NCI-H2107 treated with DMSO at 0.1 percent for 48 hours (cell line): ENCODE data around the gene HOXD13.

Source experiments
- DNase-seq: peaks from one replicate; lab custom pipeline; 2025; ENCODE audit not compliant: unreplicated experiment; lab: John Stamatoyannopoulos, UW

The HOXD13 gene

DNA sequence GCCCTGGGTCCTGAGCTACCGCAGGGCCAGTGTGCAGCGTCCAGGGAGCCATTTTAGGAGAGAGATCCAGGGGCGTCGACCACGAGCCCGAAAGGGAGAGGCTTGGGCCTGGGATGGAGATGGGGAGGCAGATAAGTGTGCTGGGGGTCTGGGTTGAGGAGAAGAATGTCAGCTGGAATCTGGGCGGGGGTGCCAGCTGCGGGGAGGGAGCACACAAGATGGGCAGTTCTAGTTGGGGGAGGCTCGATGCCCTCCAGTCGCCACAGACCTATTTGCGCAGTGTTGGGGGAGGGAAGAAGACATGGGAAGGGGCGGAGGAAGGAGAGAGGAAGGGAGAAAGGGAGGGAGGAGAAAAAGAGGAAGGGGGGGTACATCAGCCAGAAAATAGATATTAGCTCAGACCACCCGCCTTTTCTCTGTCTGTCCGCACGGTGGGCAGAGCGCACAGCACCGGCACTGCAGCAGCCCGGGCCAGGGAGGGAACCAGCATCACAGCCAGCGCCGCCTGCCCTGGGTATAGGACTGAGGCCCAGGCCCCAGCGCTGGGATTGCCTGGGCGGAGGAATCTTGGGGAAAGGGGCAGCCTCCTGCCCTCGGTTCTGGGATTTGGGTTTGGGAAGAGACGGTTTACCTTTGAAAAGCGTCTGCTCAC lies 12.7 kb downstream of the HOXD13 start:
- no peak for DNase-seq

DNA sequence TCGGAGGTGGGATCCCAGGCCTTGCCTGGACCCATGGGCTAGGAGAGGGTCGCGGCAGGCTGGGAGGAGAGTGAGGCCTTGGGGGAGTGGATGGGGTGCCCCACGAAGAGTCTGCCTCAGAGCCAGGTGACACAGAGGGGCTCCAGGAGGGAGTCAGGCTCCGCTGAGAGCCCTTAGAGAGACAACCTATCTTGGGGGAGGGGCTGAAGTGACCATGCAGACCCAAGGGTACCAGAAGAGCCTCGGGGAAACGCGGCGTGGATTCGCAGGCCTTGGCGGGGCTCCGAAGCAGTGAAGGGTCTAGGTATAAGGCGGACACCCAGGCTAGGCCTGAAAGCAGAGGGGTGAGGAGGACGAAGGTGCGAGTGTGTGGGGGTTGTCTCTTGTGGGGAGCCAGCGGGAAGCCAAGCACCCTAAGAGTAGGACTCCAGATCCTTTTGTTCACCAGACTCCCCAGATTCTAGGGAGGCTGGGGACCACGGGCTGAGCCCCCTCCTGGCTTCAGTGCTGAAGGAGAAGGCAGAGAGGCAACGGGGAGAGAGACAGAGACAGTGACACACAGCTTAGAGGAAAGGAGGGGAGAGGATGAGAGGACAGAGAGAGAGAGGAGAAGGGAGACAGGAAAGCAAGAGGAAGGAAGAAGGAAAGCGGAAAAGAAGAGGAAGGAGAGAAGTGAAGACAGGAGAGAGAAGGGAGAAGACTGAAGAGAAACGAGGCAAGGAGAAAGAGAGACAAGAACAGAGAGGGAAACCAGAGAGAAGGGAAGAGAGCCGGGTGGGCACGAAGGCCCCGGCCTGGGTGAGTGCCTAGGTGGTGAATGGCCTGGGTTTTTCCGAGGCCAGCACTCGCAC lies 13.4 kb downstream of the HOXD13 start:
- DNase-seq, result no peak

DNA sequence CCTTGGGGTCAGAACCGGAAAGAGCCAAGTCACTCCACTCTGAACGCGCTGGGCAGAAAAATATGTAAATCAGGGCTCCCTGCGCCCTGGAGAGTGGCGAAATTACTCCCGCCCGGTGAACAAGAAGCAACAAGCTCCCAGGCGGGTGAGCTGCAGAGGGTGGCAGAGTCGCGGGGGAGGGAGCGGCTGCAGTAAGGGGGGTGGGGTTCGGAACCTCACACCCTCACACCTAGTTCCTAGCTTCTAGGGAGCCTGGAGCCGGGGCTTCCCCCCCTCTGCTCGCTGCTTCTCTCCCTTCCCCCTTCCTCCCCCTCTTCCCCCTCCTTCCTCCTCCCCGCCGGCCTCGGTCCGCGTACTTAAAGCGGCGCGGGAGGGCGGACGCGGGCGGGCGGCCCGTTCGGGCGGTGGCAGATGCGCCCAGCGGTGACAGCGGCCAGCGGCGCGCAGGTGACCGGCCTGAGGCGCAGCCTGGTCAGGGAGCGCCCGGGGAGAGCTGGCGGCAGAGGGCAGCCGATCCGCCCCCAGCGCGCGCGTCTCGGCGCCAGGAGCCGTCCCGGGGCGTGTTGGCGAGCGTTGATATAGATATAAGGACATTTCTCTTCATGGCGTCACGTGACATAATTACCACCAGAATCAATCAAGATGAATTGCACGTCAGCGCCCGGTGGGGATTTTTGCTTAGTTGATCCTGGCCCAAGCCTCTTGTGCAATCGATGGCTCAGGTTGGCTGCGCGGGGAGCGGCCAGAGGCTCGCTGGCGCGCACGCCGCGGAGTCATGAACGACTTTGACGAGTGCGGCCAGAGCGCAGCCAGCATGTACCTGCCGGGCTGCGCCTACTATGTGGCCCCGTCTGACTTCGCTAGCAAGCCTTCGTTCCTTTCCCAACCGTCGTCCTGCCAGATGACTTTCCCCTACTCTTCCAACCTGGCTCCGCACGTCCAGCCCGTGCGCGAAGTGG lies 14.3 kb downstream of the HOXD13 start, which contains the start of gene HOXD11:
HOXD11 (plus strand) TSS at position 700 of the 959 bp plus-strand sequence; CDS start at position 776, 76 bp downstream.
- DNase-seq, result no peak

DNA sequence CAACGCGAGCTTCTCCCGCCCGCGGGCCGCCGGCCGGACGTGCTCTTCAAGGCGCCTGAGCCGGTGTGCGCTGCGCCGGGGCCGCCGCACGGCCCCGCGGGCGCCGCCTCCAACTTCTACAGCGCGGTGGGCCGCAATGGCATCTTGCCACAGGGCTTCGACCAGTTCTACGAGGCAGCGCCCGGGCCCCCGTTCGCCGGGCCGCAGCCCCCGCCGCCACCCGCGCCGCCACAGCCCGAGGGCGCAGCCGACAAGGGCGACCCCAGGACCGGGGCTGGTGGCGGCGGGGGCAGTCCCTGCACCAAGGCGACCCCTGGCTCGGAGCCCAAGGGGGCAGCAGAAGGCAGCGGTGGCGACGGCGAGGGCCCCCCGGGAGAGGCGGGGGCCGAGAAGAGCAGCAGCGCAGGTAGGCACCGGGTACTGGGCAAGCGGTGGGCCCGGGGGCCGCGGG lies 15.2 kb downstream of the HOXD13 start:
- DNase-seq, result no peak

DNA sequence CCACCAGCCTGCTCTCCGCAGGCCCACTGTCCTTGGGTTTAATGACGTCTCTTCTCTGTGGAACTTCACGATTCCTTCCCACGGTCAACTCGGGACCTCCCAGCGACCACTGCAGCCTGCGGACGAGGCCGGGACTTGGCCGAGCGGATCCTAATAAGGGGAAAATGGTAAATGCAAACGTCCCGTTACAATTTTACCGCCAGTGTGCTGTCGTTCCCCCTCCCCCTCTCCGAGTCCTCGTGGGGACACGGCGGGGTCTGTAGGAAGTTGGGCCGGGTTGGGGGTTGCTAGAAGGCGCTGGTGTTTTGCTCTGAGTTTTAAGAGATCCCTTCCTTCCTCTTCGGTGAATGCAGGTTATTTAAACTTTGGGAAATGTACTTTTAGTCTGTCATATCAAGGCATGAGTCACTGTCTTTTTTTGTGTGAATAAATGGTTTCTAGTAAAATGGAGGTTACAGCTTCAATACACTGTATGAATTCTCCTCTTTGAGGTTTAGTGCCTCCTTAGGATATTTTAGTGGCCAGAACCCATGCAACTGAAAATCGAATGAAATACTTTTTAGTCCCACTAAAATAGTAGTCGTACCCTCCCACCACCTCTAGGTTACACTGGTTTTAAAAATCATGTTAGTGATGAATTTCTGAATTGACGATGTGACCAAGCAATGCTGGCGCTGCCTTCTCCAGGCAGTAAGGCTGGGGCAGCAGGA lies 16.8 kb downstream of the HOXD13 start:
- DNase-seq, result no peak

DNA sequence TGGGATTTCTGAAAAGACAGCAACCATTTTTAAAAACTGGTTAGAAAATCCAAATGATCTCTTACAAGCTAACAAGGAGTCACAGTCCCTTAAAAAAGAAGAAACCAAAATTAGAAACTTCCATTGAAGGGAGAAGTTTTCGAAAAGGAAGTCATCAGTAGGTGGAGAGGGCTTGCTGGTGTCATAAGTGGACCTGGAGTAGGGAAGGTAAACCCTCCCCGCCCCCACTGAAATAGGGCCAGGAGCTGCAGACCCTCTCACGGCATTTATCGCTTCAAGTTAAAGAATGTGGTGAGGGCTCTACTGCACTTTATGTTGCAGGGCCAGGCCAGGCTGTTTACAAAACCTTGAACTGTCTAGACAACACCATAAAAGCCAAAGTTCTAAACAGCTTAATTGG lies 17.4 kb downstream of the HOXD13 start:
- no peak for DNase-seq

DNA sequence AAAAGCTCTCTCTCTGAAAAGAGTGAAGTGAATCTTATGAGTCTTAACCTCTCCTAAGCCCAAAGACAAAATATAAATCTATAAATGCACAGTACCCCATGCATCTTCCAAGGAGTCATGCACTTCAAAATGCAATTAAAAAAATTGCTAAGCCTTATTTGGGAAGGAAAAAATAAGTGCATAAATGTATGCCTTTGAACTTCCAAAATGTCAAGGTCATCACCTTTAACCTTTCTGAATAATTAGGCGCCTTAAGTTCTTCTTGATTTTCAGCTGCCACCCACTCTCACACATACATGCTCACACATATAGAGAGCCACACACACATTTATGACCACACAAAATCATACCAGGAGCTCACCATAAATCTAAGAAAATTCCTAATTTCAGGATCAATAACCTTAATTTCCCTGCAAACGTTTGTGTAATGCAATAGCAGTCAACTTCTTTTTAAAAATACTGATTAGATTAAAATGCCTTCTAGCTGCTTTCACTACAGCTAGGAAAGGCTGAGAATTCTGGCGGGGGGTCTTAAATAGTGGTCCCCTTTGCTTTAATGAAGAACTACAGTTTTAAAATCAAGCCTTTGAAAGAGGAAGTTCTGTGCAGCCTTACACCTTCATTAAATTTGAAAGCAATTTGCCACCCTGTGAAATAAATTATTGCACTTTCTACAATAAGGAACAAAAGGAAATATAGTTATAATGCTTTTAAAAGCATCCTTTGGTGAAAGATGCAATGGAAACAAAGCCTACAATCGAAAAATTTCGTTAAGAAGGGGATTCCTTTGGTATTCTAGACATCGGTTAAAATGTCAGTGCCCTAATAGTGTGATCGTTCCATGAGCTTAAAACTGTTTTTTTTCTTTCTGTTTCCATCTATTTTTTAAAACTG lies 18.1 kb downstream of the HOXD13 start:
- no peak for DNase-seq

DNA sequence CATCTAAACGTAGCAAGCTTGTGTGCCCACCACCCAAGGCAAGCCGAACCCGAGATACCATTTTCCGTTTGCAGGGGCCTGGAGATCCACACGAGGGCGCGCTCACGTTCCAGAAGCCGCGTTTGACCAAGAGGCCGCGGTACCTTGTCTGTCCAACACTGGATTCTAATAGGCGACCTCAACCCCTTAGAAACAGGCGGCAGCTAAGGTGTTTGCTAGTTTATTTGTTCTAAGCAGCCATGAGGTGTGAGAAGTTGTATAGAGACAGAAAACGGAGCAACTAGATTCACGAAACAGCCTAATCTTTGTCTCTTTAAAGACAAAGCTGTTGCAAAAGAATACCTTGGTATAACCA lies 18.8 kb downstream of the HOXD13 start:
- DNase-seq, result no peak

DNA sequence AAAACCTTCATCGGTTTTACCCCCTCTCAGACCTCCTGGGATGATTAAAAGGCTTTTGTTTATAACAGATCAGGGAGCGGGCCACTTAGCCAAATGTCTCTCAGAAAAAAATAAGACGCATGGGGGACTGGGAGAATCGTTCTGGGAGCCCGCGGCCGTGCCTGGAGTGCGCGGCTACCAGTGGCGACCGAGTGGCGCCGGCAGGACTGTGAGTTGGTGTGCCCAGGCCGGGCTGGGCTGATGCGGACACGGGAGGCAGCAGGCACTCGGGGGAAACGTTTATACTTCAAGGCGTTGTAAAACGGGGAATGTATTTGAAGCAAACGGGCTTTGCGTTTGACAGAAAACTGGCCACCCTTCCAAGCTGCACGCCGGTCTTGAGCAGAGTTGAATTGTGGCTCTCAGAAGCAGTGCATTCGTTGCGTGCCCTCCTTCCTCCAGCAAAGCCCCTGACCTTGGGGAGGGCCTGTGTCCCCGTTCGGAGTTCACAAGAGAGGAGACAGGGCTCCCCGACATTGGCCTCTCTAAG lies 19.4 kb downstream of the HOXD13 start:
- no peak for DNase-seq

DNA sequence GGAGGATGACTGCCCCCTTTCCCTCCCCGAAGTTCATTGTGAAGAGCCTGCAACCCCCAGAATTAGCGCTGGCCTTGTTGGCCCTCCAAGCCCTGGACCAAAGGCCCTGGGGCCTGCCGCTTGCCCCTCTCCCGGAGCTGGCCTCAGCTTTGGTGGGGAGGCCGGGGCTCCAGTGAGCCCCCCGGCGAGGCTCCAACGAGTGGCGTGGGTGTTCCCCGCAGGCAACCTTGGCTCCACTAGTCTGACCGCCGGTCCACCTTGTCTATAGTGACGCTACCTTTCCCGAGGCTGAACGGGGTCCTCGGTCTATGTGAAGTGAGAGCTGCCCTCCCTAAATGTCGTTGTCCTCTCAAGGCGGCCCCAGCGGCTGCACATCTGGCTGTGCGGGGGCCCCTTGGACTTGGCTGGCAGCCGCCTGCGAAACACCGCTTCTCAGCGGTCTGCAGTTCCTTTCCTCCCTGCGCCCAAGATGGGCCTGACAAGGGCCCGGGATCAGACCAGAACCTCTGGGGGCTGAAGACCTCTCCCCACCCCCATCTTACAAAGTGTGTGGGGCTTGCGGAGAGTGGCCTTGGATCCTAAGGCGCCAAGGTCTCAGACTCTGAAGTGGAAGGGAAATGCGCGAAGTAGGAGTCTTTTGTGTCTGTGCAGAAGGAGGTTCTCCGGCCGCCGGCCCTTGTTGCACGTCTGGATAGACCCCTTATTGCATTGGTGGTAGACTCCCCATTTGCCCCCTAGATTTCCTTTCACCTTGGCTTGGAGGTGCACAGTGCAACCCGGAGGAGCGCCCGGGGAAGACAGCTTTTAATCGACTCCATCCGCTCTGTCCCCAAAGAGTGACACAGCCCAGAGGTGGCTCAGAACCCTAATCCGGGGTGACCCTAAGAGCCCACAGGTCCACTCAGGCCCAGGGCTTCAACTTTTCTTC lies 20.1 kb downstream of the HOXD13 start:
- no peak for DNase-seq

DNA sequence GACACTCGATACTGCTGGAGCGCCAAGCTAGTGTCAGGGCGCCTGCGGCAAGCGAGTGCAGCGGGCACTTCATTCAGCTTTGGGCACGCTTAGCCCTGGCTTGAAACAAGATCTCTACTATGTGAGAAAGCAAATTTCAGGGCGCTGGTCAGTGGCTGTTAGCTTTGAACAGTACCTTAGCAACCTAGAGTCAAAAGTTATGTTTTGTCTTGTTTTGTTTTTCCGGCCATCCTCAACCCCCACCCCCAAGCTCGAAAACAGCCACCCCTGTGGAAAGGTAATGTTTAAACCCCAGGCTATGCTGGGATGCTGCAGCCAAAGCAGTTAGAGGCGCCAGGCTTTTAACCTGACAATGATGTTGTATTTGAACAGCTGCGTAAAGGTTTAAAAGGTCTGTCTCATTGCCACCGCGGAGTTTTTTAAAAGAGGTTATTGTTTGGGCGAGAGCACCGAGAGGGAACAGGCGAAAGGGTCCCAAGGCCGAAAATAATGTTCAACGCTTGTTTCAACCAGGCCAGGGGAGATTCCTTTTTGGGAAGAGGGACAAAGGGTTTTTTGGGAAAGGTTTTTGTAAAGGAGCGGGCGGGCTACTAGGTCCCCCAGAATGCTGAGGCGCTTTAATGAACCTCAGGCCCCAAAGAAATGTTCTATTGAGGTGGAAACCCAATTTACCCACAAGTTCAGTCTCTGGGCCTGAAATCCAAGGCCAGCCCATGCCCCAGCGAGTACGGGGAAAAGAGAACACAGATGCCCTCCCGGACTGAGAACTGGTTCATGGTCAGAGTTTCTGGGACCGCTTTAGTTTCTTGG lies 21.8 kb downstream of the HOXD13 start:
- no peak for DNase-seq

DNA sequence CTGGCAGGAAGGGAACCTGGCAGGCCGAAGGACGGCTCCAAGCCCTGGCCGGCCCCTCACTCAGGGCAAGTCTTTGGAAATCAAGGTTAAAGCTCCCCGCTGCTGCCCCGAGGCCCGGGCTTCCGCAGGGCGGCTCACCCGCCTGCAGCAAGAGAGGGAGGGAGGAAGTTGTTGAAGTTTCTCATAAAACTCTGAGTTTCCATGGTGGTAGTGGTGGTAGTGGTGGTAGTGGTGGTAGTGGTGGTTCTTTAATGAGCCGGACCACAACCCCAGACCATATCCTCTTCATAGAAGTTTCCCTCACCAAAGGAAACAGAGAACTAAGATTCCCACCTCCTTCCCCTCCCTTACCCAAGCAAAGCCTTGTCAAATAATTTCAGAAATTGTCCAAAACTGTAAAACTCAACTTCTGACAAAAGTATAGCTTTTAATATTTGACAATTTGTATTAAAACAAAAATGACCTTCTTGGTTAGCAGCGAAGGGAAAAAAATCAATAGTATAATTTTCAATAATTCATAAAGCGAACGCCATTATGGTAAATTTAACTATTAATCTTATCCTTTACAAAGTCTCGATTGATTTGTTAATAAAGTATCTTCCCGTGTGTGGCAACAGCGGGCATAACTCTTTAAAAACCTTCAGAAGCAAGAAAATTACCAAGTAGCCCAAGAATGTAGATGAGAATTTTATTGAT lies 22.6 kb downstream of the HOXD13 start:
- DNase-seq, result no peak

DNA sequence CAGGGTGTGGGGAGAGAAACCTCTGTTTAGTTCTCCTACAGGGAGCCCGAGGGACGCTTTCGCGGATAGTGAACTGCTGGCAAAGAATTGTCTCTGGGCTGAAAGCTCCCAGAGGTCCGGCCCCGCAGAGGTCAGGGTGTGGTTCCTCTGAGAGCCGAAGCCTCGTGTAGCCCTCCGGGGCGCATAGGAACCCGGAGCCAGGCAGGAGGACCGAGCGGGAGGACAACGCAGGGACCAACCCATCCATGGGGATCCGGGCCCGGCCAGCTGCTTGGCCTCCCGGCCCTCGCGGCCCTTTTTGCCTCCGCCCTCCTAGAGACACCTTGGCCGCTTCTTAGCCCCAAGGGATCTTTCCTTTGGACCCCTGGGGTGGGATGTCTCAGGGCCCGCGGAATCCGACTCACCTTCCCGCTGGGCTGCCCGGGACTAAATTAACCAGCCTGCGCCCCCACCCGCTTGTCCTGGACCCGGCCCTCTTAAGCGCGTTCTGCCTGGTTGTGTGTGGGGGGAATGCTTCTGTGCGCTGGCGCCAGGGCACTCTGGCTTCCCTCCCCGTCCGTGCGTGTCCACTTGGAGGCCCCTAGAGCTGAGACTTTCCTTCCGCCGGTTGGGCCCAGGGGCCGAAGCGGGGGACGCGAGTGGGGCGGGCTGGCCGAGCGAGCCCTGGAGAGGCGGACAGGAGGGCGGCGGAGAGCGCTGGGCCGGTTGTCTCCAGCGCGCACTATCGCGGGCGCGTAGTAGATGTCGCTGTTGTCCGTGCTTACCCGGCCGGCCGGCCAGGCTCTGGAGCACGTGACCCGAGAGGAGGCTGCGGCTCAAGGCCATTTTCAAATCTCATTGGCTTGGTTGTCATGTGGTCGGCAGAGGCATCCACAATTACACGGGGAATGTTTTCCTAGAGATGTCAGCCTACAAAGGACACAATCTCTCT lies 23.6 kb downstream of the HOXD13 start, which contains the start of gene HOXD10:
HOXD10 (plus strand) TSS at position 896 of the 931 bp plus-strand sequence. CDS start 56 bp downstream, outside the sequence.
- DNase-seq, result no peak

DNA sequence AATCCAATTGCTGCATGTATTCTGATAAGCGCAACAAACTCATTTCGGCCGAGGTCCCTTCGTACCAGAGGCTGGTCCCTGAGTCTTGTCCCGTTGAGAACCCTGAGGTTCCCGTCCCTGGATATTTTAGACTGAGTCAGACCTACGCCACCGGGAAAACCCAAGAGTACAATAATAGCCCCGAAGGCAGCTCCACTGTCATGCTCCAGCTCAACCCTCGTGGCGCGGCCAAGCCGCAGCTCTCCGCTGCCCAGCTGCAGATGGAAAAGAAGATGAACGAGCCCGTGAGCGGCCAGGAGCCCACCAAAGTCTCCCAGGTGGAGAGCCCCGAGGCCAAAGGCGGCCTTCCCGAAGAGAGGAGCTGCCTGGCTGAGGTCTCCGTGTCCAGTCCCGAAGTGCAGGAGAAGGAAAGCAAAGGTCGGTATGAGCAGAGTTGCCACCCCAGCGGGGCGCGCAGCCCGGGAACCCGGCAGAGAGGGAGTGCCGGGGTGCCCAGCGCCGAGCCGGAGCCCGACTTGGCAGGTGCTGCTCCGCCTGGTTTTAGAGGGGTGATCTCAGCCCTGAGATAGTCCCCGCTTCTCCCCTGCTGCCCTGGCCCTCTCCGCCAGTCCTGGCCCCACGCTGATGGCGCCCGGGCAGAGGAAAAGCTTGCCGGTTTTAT lies 24.8 kb downstream of the HOXD13 start:
- no peak for DNase-seq

DNA sequence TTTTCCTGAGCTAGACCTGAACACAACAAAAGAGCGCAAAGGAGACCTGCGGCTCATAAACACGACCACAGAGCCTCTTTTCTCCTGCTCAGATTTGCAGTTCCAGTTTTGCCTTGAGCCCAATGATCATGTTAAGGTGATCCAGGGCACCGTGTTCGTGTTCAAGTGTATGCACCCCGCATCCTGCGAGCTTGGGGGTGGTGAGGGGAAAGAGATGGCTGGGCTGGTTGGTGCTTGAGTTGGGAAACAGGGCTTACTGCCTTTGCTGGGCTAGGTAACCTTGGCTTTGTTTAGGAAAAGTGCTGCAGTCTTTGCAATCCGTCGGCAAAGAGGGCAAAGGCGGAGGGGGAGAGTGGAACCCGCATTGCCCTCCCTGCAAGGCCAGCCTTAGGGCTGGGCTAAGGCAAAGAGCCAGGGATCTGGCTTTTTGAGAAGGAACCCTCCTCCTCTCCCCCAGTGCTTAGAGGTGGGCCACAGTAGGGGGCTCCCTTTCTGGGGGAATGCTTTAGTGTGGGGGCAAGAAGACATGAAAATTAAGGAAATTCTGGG lies 25.4 kb downstream of the HOXD13 start:
- DNase-seq, result no peak
